DOHH2 (cell line): ENCODE measurements around the gene KIAA0586.
"Not testable (repeated sequence)": the region's sequence is repeated elsewhere in the genome, so short reads cannot be mapped to it uniquely, and the experiment has no call there.

Experiments used
- H3F3A ChIP-seq: fragments of 200-600 bp; sonication (generic), shearing (Covaris generic); 2 replicates; pipeline ENCODE4 v1.6.0; 2016; ENCODE audit warnings: antibody characterized with exemption, mild to moderate bottlenecking; ENCODE audit not compliant: control insufficient read depth, insufficient read depth
- H3K27ac ChIP-seq: fragments of 200-600 bp; sonication (generic); 2 replicates; pipeline ENCODE4 v1.5.1; 2014; ENCODE audit warnings: low read depth, mild to moderate bottlenecking, low read length, moderate library complexity
- H3K27me3 ChIP-seq: fragments of 200-600 bp; sonication (generic); 2 replicates; pipeline ENCODE4 v1.6.1; 2014; ENCODE audit warnings: mild to moderate bottlenecking, low read length, mixed read lengths; ENCODE audit not compliant: control insufficient read depth
- H3K36me3 ChIP-seq: fragments of 200-600 bp; sonication (generic); 2 replicates; pipeline ENCODE4 v1.6.1; 2014; ENCODE audit warnings: mild to moderate bottlenecking, low read length, moderate library complexity, mixed read lengths; ENCODE audit not compliant: control insufficient read depth
- H3K4me1 ChIP-seq: fragments of 200-600 bp; sonication (generic); 2 replicates; pipeline ENCODE4 v1.6.1; 2014; ENCODE audit warnings: mild to moderate bottlenecking, low read length, mixed read lengths; ENCODE audit not compliant: control insufficient read depth
- H3K4me2 ChIP-seq: fragments of 200-600 bp; sonication (generic); 2 replicates; pipeline ENCODE4 v1.6.0; 2014; ENCODE audit warnings: mild to moderate bottlenecking, low read length, moderate library complexity
- H3K4me3 ChIP-seq: fragments of 200-600 bp; sonication (generic); 2 replicates; pipeline ENCODE4 v1.5.1; 2014; ENCODE audit warnings: mild to moderate bottlenecking, low read length, mixed read lengths
- H3K79me2 ChIP-seq: fragments of 200-600 bp; sonication (generic); 2 replicates; pipeline ENCODE4 v1.6.1; 2014; ENCODE audit warnings: mild to moderate bottlenecking, low read length, mixed read lengths; ENCODE audit not compliant: control insufficient read depth
- H3K9me2 ChIP-seq: fragments of 200-600 bp; sonication (generic); replicated peaks from 2 replicates; pipeline ENCODE4 v1.6.1; 2014; ENCODE audit warnings: mild to moderate bottlenecking, low read length, mixed read lengths; ENCODE audit not compliant: control insufficient read depth
- H3K9me3 ChIP-seq: fragments of 200-600 bp; sonication (generic); 2 replicates; pipeline ENCODE4 v1.6.1; 2014; ENCODE audit warnings: antibody characterized with exemption, low read length, mixed read lengths; ENCODE audit not compliant: control insufficient read depth, insufficient read depth
- H4K20me1 ChIP-seq: fragments of 200-600 bp; sonication (generic); 2 replicates; pipeline ENCODE4 v1.6.0; 2014; ENCODE audit warnings: low read depth, mild to moderate bottlenecking, antibody characterized with exemption, low read length, moderate library complexity; ENCODE audit not compliant: control insufficient read depth, insufficient read depth
- EZH2phosphoT487 ChIP-seq: fragments of 200-600 bp; sonication (generic); IDR thresholded peaks from 2 replicates; pipeline ENCODE4 v1.6.1; 2017; ENCODE audit warnings: borderline replicate concordance, mild to moderate bottlenecking, antibody characterized with exemption, low read length, moderate library complexity, mixed read lengths
- TF ChIP-seq, protein P1 (sequence below): fragments of 200-600 bp; sonication (generic); IDR thresholded peaks from one replicate; pipeline ENCODE4 v1.5.1; 2014; ENCODE audit warnings: antibody characterized with exemption, mild to moderate bottlenecking, low read depth, low read length; ENCODE audit not compliant: poor library complexity, severe bottlenecking

Gene KIAA0586

GRCh38 chr14:58572863-58573262, 145.3 kb downstream of the KIAA0586 start:
- no peaks in the 10 kb centered on the region for H3K4me1 ChIP-seq
- H3K27ac ChIP-seq = no peak overlapping the region
- no peaks in the 10 kb centered on the region for H3K79me2 ChIP-seq
- no peaks in the 10 kb centered on the region for H3K9me3 ChIP-seq
- H3F3A ChIP-seq = no peaks in the 10 kb centered on the region
- H3K27me3 ChIP-seq = no peaks in the 10 kb centered on the region
- TF ChIP-seq EZH2phosphoT487 = no peak
- TF ChIP-seq, protein P1, sequence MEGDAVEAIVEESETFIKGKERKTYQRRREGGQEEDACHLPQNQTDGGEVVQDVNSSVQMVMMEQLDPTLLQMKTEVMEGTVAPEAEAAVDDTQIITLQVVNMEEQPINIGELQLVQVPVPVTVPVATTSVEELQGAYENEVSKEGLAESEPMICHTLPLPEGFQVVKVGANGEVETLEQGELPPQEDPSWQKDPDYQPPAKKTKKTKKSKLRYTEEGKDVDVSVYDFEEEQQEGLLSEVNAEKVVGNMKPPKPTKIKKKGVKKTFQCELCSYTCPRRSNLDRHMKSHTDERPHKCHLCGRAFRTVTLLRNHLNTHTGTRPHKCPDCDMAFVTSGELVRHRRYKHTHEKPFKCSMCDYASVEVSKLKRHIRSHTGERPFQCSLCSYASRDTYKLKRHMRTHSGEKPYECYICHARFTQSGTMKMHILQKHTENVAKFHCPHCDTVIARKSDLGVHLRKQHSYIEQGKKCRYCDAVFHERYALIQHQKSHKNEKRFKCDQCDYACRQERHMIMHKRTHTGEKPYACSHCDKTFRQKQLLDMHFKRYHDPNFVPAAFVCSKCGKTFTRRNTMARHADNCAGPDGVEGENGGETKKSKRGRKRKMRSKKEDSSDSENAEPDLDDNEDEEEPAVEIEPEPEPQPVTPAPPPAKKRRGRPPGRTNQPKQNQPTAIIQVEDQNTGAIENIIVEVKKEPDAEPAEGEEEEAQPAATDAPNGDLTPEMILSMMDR = no peak
- no peaks in the 10 kb centered on the region for H3K9me2 ChIP-seq
- no peaks in the 10 kb centered on the region for H4K20me1 ChIP-seq
- H3K4me2 ChIP-seq = no peak overlapping the region
- H3K4me3 ChIP-seq = no peak overlapping the region
- no peaks in the 10 kb centered on the region for H3K36me3 ChIP-seq

DNA sequence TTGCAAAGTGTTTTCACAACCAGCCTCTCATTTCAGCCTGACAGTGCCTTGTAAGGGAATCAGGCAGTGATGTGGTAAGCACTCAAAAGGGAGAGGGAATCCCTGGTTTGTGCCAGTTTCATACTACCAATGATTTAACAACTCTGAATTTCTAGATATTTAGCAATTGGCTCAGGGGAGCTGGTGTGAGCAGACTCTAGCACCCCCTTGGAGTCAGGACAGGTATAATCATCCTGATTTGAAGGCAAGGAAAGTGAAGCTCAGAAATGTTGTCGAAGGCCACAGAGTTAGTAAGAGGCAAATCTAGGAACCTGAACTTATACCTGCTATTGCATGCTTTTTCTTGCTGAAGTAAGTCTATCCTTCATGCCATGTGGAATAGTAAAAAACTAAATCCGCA, 147.1 kb downstream of the KIAA0586 start:
- H3F3A ChIP-seq = no peaks in the 10 kb centered on the region

GRCh38 chr14:58575956-58576355, 148.4 kb downstream of the KIAA0586 start:
- Histone ChIP-seq H3K27me3 (no peaks in the 10 kb centered on the region), H3K79me2 (no peaks in the 10 kb centered on the region), H3K4me3 (no peak overlapping the region), H3K9me2 (no peaks in the 10 kb centered on the region), H3F3A (no peaks in the 10 kb centered on the region), H3K36me3 (no peaks in the 10 kb centered on the region), H3K9me3 (no peaks in the 10 kb centered on the region), H3K4me1 (no peaks in the 10 kb centered on the region), H3K27ac (no peak overlapping the region), H4K20me1 (no peaks in the 10 kb centered on the region), H3K4me2 (no peak overlapping the region)
- TF ChIP-seq, protein P1 = no peak
- no peak for TF ChIP-seq EZH2phosphoT487

More for the DNA sequence above, 147.1 kb downstream of the KIAA0586 start:
- H3K36me3 ChIP-seq = no peaks in the 10 kb centered on the region
- H3K27ac ChIP-seq = no peak overlapping the region
- H3K27me3 ChIP-seq = no peaks in the 10 kb centered on the region
- H3K9me3 ChIP-seq = no peaks in the 10 kb centered on the region
- no peaks in the 10 kb centered on the region for H3K79me2 ChIP-seq
- no peak overlapping the region for H3K4me2 ChIP-seq
- no peaks in the 10 kb centered on the region for H3K9me2 ChIP-seq
- no peak overlapping the region for H3K4me3 ChIP-seq
- H3K4me1 ChIP-seq = no peaks in the 10 kb centered on the region
- H4K20me1 ChIP-seq = no peaks in the 10 kb centered on the region
- TF ChIP-seq, protein P1 = no peak
- no peak for TF ChIP-seq EZH2phosphoT487

DNA sequence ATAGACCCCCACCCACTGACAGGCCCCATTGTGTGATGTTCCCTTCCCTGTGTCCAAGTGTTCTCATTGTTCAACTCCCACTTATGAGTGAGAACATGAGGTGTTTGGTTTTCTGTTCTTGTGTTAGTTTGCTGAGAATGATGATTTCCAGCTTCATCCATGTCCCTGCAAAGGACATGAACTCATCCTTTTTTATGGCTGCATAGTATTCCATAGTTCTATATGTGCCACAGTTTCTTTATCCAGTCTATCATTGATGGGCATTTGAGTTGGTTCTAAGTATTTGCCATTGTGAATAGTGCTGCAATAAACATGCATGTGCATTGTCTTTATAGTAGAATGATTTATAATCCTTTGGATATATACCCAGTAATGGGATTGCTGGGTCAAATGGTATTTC, 152.5 kb downstream of the KIAA0586 start:
- H3K27ac ChIP-seq, H4K20me1 ChIP-seq, H3K36me3 ChIP-seq, H3K9me3 ChIP-seq, H3K27me3 ChIP-seq, H3K4me3 ChIP-seq, H3F3A ChIP-seq, H3K9me2 ChIP-seq, H3K79me2 ChIP-seq, H3K4me1 ChIP-seq, H3K4me2 ChIP-seq: not testable (repeated sequence)

- H3K9me3 ChIP-seq, H3K9me2 ChIP-seq, H3K27me3 ChIP-seq, H4K20me1 ChIP-seq, H3K4me3 ChIP-seq, H3K79me2 ChIP-seq, H3F3A ChIP-seq, H3K4me1 ChIP-seq, H3K27ac ChIP-seq, H3K36me3 ChIP-seq, H3K4me2 ChIP-seq: not testable (repeated sequence)
These were observed 153.9 kb downstream of the KIAA0586 start for GRCh38 chr14:58581389-58581788.
